HG02970 (cell line): ENCODE measurements around the gene GAK.

Source experiments
- ATAC-seq: cut with Tn5 transposase; IDR thresholded peaks from one replicate; pipeline ENCODE4 v1.9.1; 2021; ENCODE audit warnings: mild to moderate bottlenecking, moderate library complexity, moderate number of reproducible peaks; ENCODE audit not compliant: unreplicated experiment, low FRiP score

The GAK gene

GRCh38 chr4:856225-856901, 75.8 kb downstream of the GAK start:
- no peak for ATAC-seq

- ATAC-seq = no peak
These were observed 76.3 kb downstream of the GAK start for GRCh38 chr4:855880-856224.

DNA sequence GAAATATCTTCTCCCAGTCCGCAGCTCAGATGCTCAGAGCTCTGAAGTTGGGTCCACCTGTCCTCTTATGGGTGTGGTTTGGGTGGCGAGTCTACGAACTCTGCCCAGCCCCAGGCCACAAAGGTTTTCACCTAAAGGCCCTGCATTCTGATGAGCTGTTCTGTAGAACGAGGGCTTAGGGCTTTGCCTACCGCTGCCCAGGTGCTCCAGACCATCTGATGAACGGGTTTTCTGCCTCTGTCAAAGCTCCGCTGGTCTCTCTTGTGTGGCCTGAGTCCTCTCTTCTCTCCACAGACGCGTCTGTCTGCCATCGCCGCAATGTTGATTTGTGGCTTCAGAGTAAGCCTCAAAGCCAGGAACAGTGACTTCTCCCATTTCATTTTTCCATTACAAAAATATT, 77.8 kb downstream of the GAK start:
- no peak for ATAC-seq

DNA sequence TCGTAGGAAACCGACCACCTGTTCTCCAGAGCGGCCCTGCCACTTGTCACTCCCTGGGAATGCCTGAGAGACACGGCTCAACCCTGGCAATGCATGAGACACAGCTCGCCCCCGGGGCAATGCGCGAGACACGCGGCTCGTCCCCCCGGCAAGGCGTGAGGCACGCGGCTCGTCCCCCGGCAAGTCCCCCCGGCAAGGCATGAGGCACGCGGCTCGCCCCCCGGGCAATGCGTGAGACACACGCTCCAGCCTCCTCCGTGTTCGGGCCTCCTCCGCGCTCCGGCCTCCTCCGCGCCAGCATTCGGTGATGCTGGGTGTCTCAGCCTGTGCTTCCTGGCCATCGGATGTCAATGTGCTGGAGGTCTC, 78.7 kb downstream of the GAK start:
- no peak for ATAC-seq

DNA sequence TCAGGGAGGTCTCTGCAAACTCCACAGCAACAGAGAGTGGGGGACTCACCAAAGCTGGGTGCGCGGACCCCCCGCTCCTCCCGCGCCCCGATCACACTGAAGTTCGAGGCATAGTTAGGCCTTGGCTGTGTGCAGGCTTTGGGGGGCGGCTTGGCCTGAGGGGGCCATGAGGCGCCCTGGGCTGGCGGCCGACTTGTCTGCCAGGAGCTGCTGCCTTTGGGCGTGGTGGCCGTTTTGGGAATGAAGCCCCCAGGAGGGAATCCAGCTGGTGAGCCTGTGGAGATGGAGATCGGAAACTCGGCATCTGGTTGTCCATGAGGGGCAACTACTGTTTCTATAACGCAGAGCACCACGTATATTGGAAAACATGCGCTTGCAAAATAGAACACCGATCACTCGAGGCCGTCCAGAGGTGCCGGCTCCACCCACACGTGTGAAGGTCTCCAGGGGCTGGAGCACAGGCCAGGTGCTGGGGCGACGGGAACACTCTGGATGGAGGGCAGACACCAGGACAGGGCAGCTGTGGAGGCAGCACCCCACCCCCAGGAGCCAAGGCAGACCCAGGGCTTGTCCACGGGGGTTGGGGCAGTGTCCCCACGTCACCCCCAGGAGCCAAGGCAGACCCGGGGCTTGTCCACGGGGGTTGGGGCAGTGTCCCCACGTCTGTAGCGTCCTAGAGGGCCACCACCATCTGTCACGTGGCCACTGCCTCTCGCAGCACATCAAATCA, 80.2 kb downstream of the GAK start:
- no peak for ATAC-seq

DNA sequence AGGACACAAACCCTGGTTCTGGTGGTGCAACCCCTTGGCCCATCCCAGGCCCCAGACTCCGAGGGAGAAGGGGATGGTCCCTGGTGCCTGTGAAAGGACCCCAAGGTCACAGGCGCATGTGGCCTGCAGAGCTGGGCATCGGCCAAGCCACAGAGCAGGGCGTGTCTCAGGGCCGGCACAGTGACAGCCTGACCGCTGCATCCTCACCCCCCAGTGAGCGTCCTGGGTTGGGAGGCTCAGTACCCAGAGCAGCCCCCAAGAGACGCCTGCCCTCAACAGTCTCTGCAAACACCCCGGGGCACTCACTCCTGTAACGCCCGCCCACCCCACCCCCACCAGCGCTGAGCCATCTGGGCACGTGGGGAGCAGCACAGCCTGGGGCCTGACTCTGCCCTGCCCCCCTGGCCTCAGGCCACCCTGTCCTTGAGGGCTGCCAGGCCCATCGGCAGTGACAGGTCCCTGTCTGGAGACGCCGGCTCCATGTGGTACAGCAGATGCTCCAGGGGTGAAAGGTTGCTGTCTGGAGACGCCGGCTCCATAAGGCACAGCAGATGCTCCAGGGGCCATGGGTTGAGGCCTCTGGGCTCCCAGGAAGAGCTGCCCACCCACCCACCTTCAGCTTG, 81.7 kb downstream of the GAK start:
- no peak for ATAC-seq

- no peak for ATAC-seq
These were observed 82.5 kb downstream of the GAK start for GRCh38 chr4:849478-850175.

DNA sequence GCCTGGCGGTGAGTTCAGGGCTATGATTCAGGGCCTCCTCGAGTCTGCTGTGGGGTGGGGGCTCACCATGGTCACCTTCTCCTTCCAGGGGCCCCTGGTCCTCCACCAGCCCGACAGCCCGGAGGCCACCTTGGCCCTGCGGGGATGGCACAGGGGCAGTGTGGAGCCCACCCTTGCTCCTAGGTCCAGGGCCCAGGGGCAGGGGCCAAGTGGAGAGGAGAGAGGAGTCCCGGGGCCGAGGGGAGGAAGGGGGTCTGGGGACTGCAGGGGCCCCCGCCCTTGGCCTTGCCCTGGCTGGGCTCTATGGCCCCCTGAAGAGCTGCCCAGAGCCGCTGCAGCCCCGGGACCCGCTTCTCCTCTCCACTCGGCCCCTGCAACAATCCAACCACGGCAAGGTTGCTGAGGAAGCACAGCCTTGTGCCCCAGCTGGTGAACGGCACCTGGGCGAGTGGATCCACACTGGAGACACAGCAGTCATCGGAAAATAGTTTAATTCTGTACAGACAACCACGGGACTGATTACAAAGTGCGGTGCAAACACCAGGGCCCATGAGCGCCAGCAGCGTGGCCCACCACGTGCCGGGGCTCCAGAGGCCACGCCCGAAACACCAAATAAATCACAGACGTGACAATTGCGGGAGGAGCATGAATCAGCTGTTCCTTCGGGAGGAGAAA, 83.2 kb downstream of the GAK start:
- no peak for ATAC-seq

DNA sequence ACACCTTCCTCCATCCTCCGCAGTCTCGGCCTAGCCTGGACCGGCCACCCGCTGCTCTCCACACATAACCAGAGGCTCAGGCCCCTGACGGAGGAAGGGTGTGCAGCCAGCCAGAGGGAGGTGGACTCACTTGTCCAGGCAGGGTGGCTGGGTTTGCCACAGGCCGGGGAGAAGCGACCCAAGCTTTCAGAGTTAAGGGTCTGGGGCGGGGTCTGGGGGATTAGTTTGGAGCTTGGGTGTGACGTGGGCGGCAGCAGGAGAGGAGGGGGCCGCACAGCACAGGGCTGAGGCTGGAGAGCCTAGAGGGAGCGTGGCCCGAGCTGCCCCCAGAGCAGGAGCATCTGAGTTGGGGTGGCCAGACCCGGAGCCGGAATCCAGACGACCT, 83.8 kb downstream of the GAK start:
- ATAC-seq = no peak

- no peak for ATAC-seq
These were observed 86.3 kb downstream of the GAK start for GRCh38 chr4:845836-846251.

GRCh38 chr4:845233-845835, 86.8 kb downstream of the GAK start:
- ATAC-seq = no peak

DNA sequence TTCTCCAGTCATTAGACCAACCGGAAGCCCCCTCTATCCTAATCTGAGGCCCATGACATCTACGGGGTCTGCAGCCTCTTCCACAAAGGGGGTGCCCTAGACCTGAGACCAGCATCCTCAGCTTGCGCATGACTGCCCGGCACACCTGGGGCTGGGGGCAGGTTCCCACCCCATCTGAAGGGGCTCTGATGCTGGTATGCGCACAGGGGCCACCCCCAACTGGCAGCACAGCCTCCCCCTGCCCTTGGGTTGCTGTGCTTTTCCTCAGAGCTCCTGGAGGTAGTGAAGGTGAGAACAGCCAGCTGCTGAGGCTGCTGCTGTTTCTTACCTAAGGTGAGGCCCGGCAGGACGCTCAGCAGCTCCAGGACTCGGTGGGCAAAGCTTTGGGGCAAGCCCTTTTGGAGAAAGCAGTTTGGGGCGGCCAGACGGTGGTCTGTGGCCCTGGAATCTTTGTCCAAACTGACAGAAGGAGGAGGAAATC, 87.3 kb downstream of the GAK start:
- ATAC-seq = no peak

GRCh38 chr4:839675-840443, 92.3 kb downstream of the GAK start:
- ATAC-seq = no peak

GRCh38 chr4:837772-838171, 94.3 kb downstream of the GAK start:
- ATAC-seq = no peak

DNA sequence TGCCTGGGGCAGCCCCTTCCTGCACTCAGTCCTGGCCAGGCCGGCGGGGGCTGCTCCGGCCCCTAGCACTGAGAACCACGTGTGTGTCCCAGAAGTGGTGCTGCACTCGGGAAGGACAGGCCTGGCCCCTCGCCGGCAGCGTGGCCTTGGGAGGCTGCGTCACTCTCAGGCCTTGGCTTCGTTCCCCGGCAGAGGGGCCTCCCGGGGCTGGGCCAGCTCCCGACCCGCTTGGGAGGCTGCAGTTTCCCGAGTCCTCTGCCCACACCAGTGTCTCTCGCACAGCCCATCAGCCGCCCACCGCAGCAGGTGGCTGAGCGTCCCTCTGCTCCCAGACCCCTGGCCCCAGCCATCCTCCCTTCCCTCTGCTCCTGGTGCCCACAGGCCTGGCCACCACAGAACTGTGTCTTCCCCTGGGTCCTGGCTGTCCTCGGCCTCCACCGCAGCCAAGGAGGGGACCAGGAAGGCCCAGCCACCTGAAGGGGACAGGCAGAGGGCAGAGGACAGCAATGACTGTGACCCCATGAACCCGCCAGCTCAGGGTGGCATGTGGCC, 95.3 kb downstream of the GAK start:
- ATAC-seq = no peak

GRCh38 chr4:836003-836511, 96.1 kb downstream of the GAK start:
- no peak for ATAC-seq

- no peak for ATAC-seq
These were observed 96.7 kb downstream of the GAK start for GRCh38 chr4:835148-836002.
